CD14-positive monocyte (primary cell): ENCODE data around the gene STAM2. TPM values are rescaled to one million over a fixed set of nuclear protein-coding genes. Genes with fewer than 3 reads are reported as not detected.
A peak's percentile ranks its signal among the peaks of the same experiment; 100 is the strongest.

Experiments
- DNase-seq, 3 donors: peaks; one replicate each; pipeline ENCODE4 v3.0.0-alpha.2; 2011 to 2022
- H2AFZ ChIP-seq: 2 replicates; pipeline ENCODE4 v1.6.0; 2012; ENCODE audit warnings: mild to moderate bottlenecking, low read depth, low read length, inconsistent platforms; ENCODE audit not compliant: insufficient read depth, poor library complexity, severe bottlenecking
- H3K27ac ChIP-seq, 2 donors: 1 replicate in 1 of 2; 2 replicates in 1 of 2; pipeline ENCODE4 v1.5.1; 2012 to 2013; ENCODE audit warnings: low read length in 2 of 2, control low read depth in 1 of 2, inconsistent platforms in 1 of 2, low read depth in 1 of 2, mild to moderate bottlenecking in 1 of 2
- H3K27me3 ChIP-seq, 2 donors: one replicate each; pipeline versions ENCODE4 v1.6.0 to v1.6.1; 2011 to 2013; ENCODE audit warnings: low read length in 2 of 2; ENCODE audit not compliant: control insufficient read depth in 2 of 2, insufficient read depth in 2 of 2
- H3K36me3 ChIP-seq, 2 donors: replicated peaks in 1 of 2; 1 replicate in 1 of 2; 2 replicates in 1 of 2; pipeline versions ENCODE4 v1.5.1 to v1.6.1; 2012 to 2013; ENCODE audit warnings: low read length in 2 of 2, control low read depth in 1 of 2, inconsistent platforms in 1 of 2, mild to moderate bottlenecking in 1 of 2; ENCODE audit not compliant: insufficient read depth in 2 of 2, control insufficient read depth in 1 of 2
- H3K4me1 ChIP-seq, 2 donors: 1 replicate in 1 of 2; 2 replicates in 1 of 2; pipeline versions ENCODE4 v1.5.1 to v1.6.1; 2012 to 2013; ENCODE audit warnings: low read length in 2 of 2, control low read depth in 1 of 2, inconsistent platforms in 1 of 2, mild to moderate bottlenecking in 1 of 2, moderate library complexity in 1 of 2; ENCODE audit not compliant: insufficient read depth in 2 of 2, control insufficient read depth in 1 of 2
- H3K4me2 ChIP-seq: replicated peaks from 2 replicates; pipeline ENCODE3; 2012; ENCODE audit warnings: low read length, moderate library complexity, mild to moderate bottlenecking; ENCODE audit not compliant: poor library complexity, severe bottlenecking; ENCODE audit errors: extremely low read depth
- H3K4me3 ChIP-seq, 3 experiments: fragments of 200-600 bp in 1 of 3; sonication (generic) in 1 of 3; replicated peaks in 1 of 3; 1 replicate in 2 of 3; 2 replicates in 1 of 3; pipeline ENCODE4 v1.5.1; 2011 to 2013; ENCODE audit warnings: low read length in 3 of 3, mild to moderate bottlenecking in 3 of 3, control low read depth in 2 of 3, low read depth in 2 of 3, inconsistent platforms in 1 of 3, moderate library complexity in 1 of 3
- H3K79me2 ChIP-seq: 2 replicates; pipeline ENCODE4 v1.6.0; 2012; ENCODE audit warnings: mild to moderate bottlenecking, control low read depth, inconsistent platforms, low read length, moderate library complexity; ENCODE audit not compliant: insufficient read depth
- H3K9ac ChIP-seq: 2 replicates; pipeline ENCODE4 v1.6.0; 2017; ENCODE audit warnings: low read length, mild to moderate bottlenecking; ENCODE audit not compliant: insufficient read depth, poor library complexity, severe bottlenecking
- H3K9me3 ChIP-seq, 2 donors: replicated peaks in 1 of 2; 1 replicate in 1 of 2; 2 replicates in 1 of 2; pipeline versions ENCODE4 v1.5.1 to v1.6.1; 2012 to 2013; ENCODE audit warnings: low read length in 2 of 2, control low read depth in 1 of 2; ENCODE audit not compliant: control insufficient read depth in 1 of 2, insufficient read depth in 1 of 2
- H4K20me1 ChIP-seq: 2 replicates; pipeline ENCODE4 v1.6.0; 2012; ENCODE audit warnings: mild to moderate bottlenecking, low read length, control low read depth, moderate library complexity; ENCODE audit not compliant: insufficient read depth
- H3K27ac Mint-ChIP-seq, 7 donors: one replicate each; pipeline ENCODE4 v1.8.0; 2020; ENCODE audit warnings: mild to moderate bottlenecking in 7 of 7, mixed read lengths in 7 of 7, moderate library complexity in 6 of 7, inconsistent platforms in 2 of 7
- H3K27me3 Mint-ChIP-seq, 3 donors: one replicate each; pipeline ENCODE4 v1.8.0; 2021 to 2022; ENCODE audit warnings: low read depth in 3 of 3, mild to moderate bottlenecking in 3 of 3, mixed read lengths in 3 of 3, moderate library complexity in 3 of 3, inconsistent platforms in 1 of 3
- H3K36me3 Mint-ChIP-seq, 2 donors: one replicate each; pipeline ENCODE4 v1.8.0; 2020; ENCODE audit warnings: mixed read lengths in 2 of 2, inconsistent platforms in 1 of 2, mild to moderate bottlenecking in 1 of 2
- H3K4me1 Mint-ChIP-seq: one replicate; pipeline ENCODE4 v1.8.0; 2020; ENCODE audit warnings: mild to moderate bottlenecking, mixed read lengths
- H3K4me3 Mint-ChIP-seq, 2 donors: one replicate each; pipeline ENCODE4 v1.8.0; 2020; ENCODE audit warnings: mild to moderate bottlenecking in 2 of 2, mixed read lengths in 2 of 2, moderate library complexity in 1 of 2
- H3K9me3 Mint-ChIP-seq, 7 donors: one replicate each; pipeline ENCODE4 v1.8.0; 2020 to 2022; ENCODE audit warnings: mixed read lengths in 7 of 7, mild to moderate bottlenecking in 6 of 7, moderate library complexity in 6 of 7, inconsistent platforms in 2 of 7
- WGBS: methylation state at CpG from one replicate; pipeline ENCODE4 v1.1.5; 2013; ENCODE audit warnings: missing lambda C conversion rate; ENCODE audit not compliant: insufficient coverage; 5-methylcytosine and 5-hydroxymethylcytosine counted together
- intact Hi-C, 2 donors: fragments of 100-400 bp; cut with micrococcal nuclease; formaldehyde crosslinking; loops; one replicate each; pipeline versions ENCODE4 v1.15.0 to v1.15.1; 2023
- polyA plus RNA-seq, 3 donors: library from polyadenylated mRNA; depleted of rRNA in 1 of 3; unstranded in 2 of 3; stranded (reverse) in 1 of 3; fragments of 300-500 nt in 2 of 3; fragments of >200 nt in 1 of 3; fragmentation: Illumina TruSeq in 2 of 3; gene quantifications; 1 replicate in 2 of 3; 2 replicates in 1 of 3; pipeline ENCODE4 v1.2.3, GENCODE V29; 2012 to 2021
- small RNA-seq: library from RNA; depleted of rRNA; stranded (forward); fragments of <200 nt; gene quantifications from one replicate; pipeline ENCODE3, GENCODE V24; 2012; ENCODE audit warnings: low read depth; ENCODE audit not compliant: insufficient read length
- TF ChIP-seq, protein P1 (sequence below): fragments of 200-600 bp; IDR thresholded peaks from one replicate; pipeline ENCODE4 v1.8.0; 2022; ENCODE audit warnings: antibody characterized with exemption, mild to moderate bottlenecking

STAM2 gene
- polyA plus RNA-seq, 3 donors = 6.9 to 12.6 (median 8.2) TPM

DNA sequence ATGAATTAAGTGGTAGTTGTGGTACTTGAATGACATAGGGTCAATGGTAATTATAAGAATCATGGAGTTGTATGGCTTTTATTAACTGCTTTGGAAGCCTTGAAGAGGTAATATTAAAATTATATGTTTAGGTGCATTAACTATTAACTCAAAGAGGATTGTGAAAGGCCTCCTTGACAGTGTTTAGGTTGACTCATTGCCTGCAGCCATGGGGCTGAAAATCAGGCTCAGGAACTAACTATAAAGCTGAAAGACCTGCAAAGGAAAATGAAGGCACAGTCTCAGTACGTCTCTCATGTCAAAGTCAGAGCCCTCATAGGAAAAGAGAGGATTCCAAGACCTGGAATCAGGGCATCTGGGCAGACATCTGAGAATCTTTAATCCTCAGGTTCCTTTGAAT is 107.7 kb downstream of the STAM2 start:
- Histone ChIP-seq H4K20me1 (no peaks in the 10 kb centered on the region), H3K4me2 (no peak overlapping the region), H3K27ac (no peak overlapping the region), H3K36me3 (no peaks in the 10 kb centered on the region), H3K27me3 (no peaks in the 10 kb centered on the region), H3K4me1 (peaks cover 9 to 16% of the 10 kb centered on the region in 2 donors), H3K4me3 (no peak overlapping the region), H3K9me3 (no peaks in the 10 kb centered on the region), H3K79me2 (no peaks in the 10 kb centered on the region), H3K9ac (no peak overlapping the region), H2AFZ (no peak overlapping the region)
- TF ChIP-seq, protein P1, sequence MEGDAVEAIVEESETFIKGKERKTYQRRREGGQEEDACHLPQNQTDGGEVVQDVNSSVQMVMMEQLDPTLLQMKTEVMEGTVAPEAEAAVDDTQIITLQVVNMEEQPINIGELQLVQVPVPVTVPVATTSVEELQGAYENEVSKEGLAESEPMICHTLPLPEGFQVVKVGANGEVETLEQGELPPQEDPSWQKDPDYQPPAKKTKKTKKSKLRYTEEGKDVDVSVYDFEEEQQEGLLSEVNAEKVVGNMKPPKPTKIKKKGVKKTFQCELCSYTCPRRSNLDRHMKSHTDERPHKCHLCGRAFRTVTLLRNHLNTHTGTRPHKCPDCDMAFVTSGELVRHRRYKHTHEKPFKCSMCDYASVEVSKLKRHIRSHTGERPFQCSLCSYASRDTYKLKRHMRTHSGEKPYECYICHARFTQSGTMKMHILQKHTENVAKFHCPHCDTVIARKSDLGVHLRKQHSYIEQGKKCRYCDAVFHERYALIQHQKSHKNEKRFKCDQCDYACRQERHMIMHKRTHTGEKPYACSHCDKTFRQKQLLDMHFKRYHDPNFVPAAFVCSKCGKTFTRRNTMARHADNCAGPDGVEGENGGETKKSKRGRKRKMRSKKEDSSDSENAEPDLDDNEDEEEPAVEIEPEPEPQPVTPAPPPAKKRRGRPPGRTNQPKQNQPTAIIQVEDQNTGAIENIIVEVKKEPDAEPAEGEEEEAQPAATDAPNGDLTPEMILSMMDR = no peak
- Mint-ChIP-seq H3K27ac (peak overlapping the region in 1 of 7 donors; percentile 35), H3K27me3 (peaks cover 0 to 1% (median 0%) of the 10 kb centered on the region in 3 donors), H3K9me3 (peaks cover 0 to 2% (median 0%) of the 10 kb centered on the region in 7 donors), H3K36me3 (peaks cover 0 to 4% of the 10 kb centered on the region in 2 donors), H3K4me3 (no peak overlapping the region), H3K4me1 (peaks cover 15% of the 10 kb centered on the region)
- intact Hi-C loops = no loop called here
- WGBS = 100% methylated on average over 1 of the region's 1 CpG
- no peak for DNase-seq

Small RNAs within 50 kb of the gene (small RNA-seq; reads per million reads assigned to genes)
- not detected for gene RPL30P2

Other genes starting within 250 kb of the STAM2 start
- 1 to 10 TPM in 2 of 3 donors, under 1 TPM in 1; 0.44 to 1.9 (median 1.1) TPM for gene CACNB4, start 76.7 kb downstream of the STAM2 start, polyA plus RNA-seq
- 1 to 10 TPM in 1 of 3 donors, under 1 TPM in 2; 0.28 to 3.2 (median 0.71) TPM for gene FMNL2, start 159.4 kb upstream of the STAM2 start, polyA plus RNA-seq